Adipocyte (in vitro differentiated cells): ENCODE measurements around the gene PRELP.

Experiments
- DNase-seq: peaks from one replicate; pipeline ENCODE4 v3.0.0-alpha.2; 2015; ENCODE audit warnings: low read depth
- H3K27me3 ChIP-seq: replicated peaks from 2 replicates; pipeline ENCODE4 v1.7.0; 2013; ENCODE audit warnings: mild to moderate bottlenecking, low read length, moderate library complexity; ENCODE audit not compliant: control insufficient read depth, insufficient read depth
- H3K36me3 ChIP-seq: 2 replicates; pipeline ENCODE4 v1.7.0; 2013; ENCODE audit warnings: low read length, mild to moderate bottlenecking, moderate library complexity; ENCODE audit not compliant: control insufficient read depth, insufficient read depth, severe bottlenecking
- H3K4me1 ChIP-seq: 2 replicates; pipeline ENCODE4 v1.7.0; 2013; ENCODE audit warnings: mild to moderate bottlenecking, low read length, moderate library complexity; ENCODE audit not compliant: control insufficient read depth, insufficient read depth
- H3K4me3 ChIP-seq: 2 replicates; pipeline ENCODE4 v1.7.0; 2013; ENCODE audit warnings: mild to moderate bottlenecking, low read length, moderate library complexity
- H3K9ac ChIP-seq: 2 replicates; pipeline ENCODE4 v1.7.0; 2013; ENCODE audit warnings: mild to moderate bottlenecking, low read length, moderate library complexity
- H3K9me3 ChIP-seq: 2 replicates; pipeline ENCODE4 v1.7.0; 2013; ENCODE audit warnings: mild to moderate bottlenecking, low read length, moderate library complexity; ENCODE audit not compliant: control insufficient read depth

The PRELP gene

DNA sequence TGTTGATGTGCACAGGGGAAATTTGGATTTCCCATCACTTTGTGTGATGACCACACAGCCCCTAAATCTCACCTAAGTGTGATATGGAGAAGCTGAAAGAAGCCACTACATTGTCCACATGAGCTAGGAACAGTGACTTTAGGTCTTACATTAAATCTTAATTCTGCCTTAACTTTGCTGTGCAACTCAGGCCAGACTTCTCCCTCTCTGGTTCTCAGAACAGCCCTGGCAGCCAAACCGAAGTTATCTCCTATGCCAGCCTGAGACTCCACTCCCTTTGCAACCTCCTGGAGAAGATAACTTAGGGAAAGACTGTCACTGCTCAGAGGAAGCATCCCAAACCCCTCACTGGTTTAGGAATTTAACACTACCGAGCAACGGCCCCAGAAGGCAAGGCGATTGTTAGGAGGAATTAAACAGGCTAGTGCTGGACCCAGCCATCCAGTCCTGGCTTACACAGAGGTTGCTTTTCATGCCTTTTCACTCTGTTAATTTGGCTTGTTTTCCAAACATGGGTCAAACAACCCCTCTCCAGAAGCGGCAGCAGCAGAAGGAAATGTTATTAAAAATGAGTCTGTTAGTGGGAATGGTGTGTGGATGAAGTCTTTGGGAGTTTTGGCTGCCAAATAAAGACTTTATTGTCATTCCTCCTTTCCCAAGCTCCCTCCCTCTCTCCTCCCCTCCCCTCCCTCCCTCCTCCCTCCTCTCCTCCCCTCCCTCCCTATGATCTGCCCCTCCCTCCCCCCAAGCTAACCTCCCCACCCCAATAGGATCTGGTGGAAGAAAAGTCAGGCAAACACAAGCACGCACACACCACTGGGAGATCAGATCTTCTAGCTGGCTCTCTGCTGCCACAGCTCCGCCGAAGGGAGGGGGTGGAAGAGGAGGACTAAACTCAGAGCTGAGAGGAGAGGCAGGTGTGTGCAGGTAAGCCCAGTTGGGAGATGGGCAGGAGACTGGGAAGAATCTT is at the start of gene PRELP:
Gene PRELP (plus strand): TSS at position 795 of the 970 bp plus-strand sequence. CDS start 7,379 bp downstream, outside the sequence.
- H3K9ac ChIP-seq = peak within 1 kb of the TSS; percentile 67
- peak; percentile 58 for DNase-seq
- no peaks in the 10 kb centered on the region for H3K27me3 ChIP-seq
- peak within 1 kb of the TSS; percentile 79 for H3K4me3 ChIP-seq
- H3K9me3 ChIP-seq = no peaks in the 10 kb centered on the region
- H3K36me3 ChIP-seq = no peaks in the 10 kb centered on the region
- peaks cover 37% of the 10 kb centered on the region for H3K4me1 ChIP-seq

DNA sequence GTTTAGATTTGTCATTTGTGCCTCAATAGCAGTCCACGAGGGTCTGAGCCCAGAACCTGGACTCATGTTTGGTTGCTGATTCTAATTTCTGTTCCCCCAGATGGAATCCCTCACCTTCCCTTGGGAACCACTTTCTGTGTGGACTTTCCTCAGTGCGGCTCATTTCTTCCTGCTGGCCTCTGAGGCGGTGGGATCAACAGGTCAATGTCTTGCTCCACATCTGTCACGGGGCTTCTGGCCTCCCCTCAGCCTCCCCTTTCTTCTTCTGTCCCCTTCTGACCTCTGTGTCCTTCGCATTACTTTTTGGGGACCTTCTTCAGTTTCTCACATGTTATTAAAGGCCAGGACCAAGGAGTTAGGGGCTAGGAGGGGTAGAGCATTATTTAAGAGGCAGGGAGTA is 49.2 kb upstream of the PRELP start:
- H3K4me1 ChIP-seq = no peaks in the 10 kb centered on the region
- peaks cover 37% of the 10 kb centered on the region for H3K27me3 ChIP-seq
- no peaks in the 10 kb centered on the region for H3K9me3 ChIP-seq
- no peaks in the 10 kb centered on the region for H3K36me3 ChIP-seq
- H3K4me3 ChIP-seq = no peak overlapping the region
- no peak overlapping the region for H3K9ac ChIP-seq
- no peak for DNase-seq

- Histone ChIP-seq H3K9me3 (no peaks in the 10 kb centered on the region), H3K4me3 (no peak overlapping the region), H3K27me3 (peaks cover 37% of the 10 kb centered on the region), H3K36me3 (no peaks in the 10 kb centered on the region), H3K4me1 (no peaks in the 10 kb centered on the region), H3K9ac (no peak overlapping the region)
- DNase-seq = no peak
Measured at GRCh38 chr1:203426870-203427269, 48.7 kb upstream of the PRELP start.

- no peak for DNase-seq
- no peak overlapping the region for H3K4me3 ChIP-seq
- H3K9ac ChIP-seq = no peak overlapping the region
- no peaks in the 10 kb centered on the region for H3K36me3 ChIP-seq
- H3K9me3 ChIP-seq = no peaks in the 10 kb centered on the region
- H3K4me1 ChIP-seq = no peaks in the 10 kb centered on the region
- peaks cover 37% of the 10 kb centered on the region for H3K27me3 ChIP-seq
Measured at GRCh38 chr1:203427451-203427850, 48.2 kb upstream of the PRELP start.

- DNase-seq = no peak
- Histone ChIP-seq H3K36me3 (no peaks in the 10 kb centered on the region), H3K9ac (no peak overlapping the region), H3K9me3 (no peaks in the 10 kb centered on the region), H3K27me3 (peaks cover 44% of the 10 kb centered on the region), H3K4me3 (no peak overlapping the region), H3K4me1 (no peaks in the 10 kb centered on the region)
Measured at GRCh38 chr1:203428981-203429599, 46.5 kb upstream of the PRELP start.

DNA sequence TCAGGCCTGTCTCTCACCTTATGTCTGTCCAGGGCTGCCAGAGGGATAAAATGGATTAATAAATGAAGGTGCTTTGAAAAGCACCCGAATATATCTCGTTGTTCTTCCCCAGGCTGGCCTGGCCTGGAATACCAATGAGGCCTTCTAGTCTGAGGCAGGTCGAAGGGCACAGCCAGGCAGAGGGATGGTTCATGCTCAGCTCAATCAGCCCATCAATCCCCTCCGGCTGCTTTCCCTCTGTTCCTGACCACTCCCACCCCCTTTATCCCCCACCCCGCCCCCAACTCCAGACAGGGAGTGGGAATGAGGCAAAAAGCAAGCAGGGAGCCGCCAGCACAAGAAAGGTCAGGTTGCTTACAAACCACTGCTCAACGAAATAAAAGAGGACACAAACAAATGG is 40.0 kb upstream of the PRELP start:
- DNase-seq = no peak
- no peaks in the 10 kb centered on the region for H3K9me3 ChIP-seq
- no peak overlapping the region for H3K4me3 ChIP-seq
- H3K4me1 ChIP-seq = peaks cover 6% of the 10 kb centered on the region
- peaks cover 13% of the 10 kb centered on the region for H3K27me3 ChIP-seq
- H3K36me3 ChIP-seq = no peaks in the 10 kb centered on the region
- H3K9ac ChIP-seq = no peak overlapping the region

- peaks cover 28% of the 10 kb centered on the region for H3K4me1 ChIP-seq
- H3K36me3 ChIP-seq = no peaks in the 10 kb centered on the region
- DNase-seq = no peak
- peaks cover 13% of the 10 kb centered on the region for H3K27me3 ChIP-seq
- H3K9ac ChIP-seq = no peak overlapping the region
- H3K4me3 ChIP-seq = no peak overlapping the region
- H3K9me3 ChIP-seq = no peaks in the 10 kb centered on the region
Measured at GRCh38 chr1:203437696-203438315, 37.8 kb upstream of the PRELP start.

DNA sequence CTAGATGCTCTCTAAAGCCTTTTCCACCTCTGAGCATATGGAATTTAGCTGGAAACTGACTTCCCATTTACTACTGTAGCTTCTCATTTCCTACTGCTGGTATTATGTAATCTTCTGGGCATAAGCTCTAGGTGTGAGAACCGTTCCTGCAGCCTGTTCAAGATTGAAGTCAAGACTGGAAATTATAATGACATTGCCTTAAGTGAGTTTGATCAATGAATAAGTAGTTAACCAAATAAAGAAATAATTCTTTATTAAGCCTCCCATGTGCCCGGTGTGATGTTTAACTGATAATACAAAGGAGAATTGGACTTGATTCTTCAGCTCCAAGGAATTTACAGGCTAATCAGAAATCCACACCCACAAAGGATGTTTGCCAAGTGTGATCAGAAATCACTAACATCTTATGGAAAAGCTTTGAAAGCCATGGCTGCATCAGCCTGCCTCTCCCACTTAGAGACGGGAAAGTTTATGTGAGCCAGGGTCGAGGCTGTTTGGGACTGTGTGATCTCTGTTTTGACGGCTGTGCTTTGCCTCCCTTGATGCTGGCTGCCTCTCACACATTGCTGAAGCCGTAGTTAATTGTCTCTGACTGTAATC is 36.4 kb upstream of the PRELP start:
- no peak for DNase-seq
- H3K4me1 ChIP-seq = peaks cover 42% of the 10 kb centered on the region

GRCh38 chr1:203440771-203441170 is 34.8 kb upstream of the PRELP start:
- no peaks in the 10 kb centered on the region for H3K36me3 ChIP-seq
- peaks cover 8% of the 10 kb centered on the region for H3K9me3 ChIP-seq
- peaks cover 42% of the 10 kb centered on the region for H3K4me1 ChIP-seq
- H3K9ac ChIP-seq = peak overlapping the region; percentile 52
- no peak overlapping the region for H3K4me3 ChIP-seq
- peak; percentile 83 for DNase-seq
- no peaks in the 10 kb centered on the region for H3K27me3 ChIP-seq

More for the DNA sequence above, 36.4 kb upstream of the PRELP start:
- Histone ChIP-seq H3K27me3 (peaks cover under 1% of the 10 kb centered on the region), H3K9me3 (no peaks in the 10 kb centered on the region), H3K36me3 (no peaks in the 10 kb centered on the region), H3K9ac (no peak overlapping the region), H3K4me3 (no peak overlapping the region)

- Histone ChIP-seq H3K4me1 (peaks cover 42% of the 10 kb centered on the region), H3K9ac (peak overlapping the region; percentile 52), H3K9me3 (peaks cover 8% of the 10 kb centered on the region), H3K36me3 (no peaks in the 10 kb centered on the region), H3K4me3 (no peak overlapping the region), H3K27me3 (no peaks in the 10 kb centered on the region)
- DNase-seq = no peak
Measured at GRCh38 chr1:203441766-203442165, 33.8 kb upstream of the PRELP start.

DNA sequence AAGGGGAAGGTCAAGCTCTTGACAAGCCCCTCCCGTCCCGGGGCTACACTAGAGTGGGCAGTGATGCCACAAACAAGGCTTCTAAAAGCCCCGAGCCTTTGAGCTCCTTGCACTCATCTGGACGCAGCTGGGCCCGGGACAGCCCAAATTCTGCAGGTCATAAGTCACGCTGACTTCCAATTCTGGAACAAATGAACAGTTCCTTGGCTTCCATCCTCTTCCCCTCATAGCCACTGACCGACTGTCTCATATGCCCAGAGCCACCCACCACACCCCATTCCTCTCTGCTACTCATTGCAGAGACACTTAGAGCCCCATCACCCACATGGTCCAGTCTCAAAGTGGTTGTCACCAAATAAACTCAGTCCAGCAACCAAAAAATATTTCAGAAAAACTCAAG is 32.8 kb upstream of the PRELP start:
- Histone ChIP-seq H3K9ac (peak overlapping the region; percentile 52), H3K9me3 (peaks cover 8% of the 10 kb centered on the region), H3K36me3 (no peaks in the 10 kb centered on the region), H3K4me1 (peaks cover 43% of the 10 kb centered on the region), H3K4me3 (no peak overlapping the region), H3K27me3 (no peaks in the 10 kb centered on the region)
- no peak for DNase-seq
